ENCODE data around the gene ZSCAN12. TPM values are rescaled to one million over a fixed set of nuclear protein-coding genes. Genes with fewer than 3 reads are reported as not detected.

ZSCAN12 gene
- total and polyA plus RNA-seq, 2 experiments from 2014 or later = 2.0 to 7.3 TPM

DNA sequence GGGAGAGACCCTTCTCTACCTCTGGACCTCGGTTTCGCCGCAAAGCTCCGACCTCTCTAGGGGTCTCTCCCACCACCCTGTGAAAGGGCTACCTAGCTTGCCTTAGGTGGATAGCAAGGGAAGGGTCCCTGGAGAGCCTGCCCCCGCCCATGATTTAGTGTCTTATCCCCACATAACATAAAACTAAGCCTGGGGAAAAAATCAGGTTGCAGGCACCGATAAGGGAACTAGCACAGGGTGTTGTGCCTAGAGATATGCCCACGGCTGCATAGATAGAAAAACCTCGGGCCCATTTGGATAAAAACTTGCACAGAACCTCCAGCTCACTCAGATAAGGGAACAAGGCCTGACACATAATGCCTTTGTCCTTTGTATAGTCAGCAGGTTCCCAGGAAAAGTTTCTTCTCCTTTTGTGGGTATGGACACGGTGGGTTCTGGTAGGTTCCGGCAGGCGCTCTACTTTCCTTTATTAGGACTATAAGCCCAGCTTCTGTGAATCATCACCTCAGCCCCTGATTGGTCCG is 64.4 kb downstream of the ZSCAN12 start:
- H3K9me2 ChIP-seq (ENCODE audit: insufficient read depth) = no peaks in the 10 kb centered on the region
- 0 out of 2 replicates have a peak, but pooled peaks cover 4% of the 10 kb centered on the region for H3K79me2 ChIP-seq (replicated peaks; ENCODE audit: insufficient read depth)
- peak overlapping the region; percentile 69 for H3K4me2 ChIP-seq
- H3K27ac ChIP-seq (ENCODE audit: low read depth) = peak overlapping the region; percentile 90
- Mint-ChIP-seq H3K9me3 (no peaks in the 10 kb centered on the region), H3K4me3 (no peak overlapping the region), H3K27ac (no peak overlapping the region), H3K4me1 (peaks cover 9% of the 10 kb centered on the region), H3K36me3 (ENCODE audit: low read depth) (no peaks in the 10 kb centered on the region; the same call in 2 of the 3 replicates), H3K27me3 (ENCODE audit: insufficient read depth, low read depth, poor library complexity) (no peaks in the 10 kb centered on the region)
- TF ChIP-seq, protein P1, sequence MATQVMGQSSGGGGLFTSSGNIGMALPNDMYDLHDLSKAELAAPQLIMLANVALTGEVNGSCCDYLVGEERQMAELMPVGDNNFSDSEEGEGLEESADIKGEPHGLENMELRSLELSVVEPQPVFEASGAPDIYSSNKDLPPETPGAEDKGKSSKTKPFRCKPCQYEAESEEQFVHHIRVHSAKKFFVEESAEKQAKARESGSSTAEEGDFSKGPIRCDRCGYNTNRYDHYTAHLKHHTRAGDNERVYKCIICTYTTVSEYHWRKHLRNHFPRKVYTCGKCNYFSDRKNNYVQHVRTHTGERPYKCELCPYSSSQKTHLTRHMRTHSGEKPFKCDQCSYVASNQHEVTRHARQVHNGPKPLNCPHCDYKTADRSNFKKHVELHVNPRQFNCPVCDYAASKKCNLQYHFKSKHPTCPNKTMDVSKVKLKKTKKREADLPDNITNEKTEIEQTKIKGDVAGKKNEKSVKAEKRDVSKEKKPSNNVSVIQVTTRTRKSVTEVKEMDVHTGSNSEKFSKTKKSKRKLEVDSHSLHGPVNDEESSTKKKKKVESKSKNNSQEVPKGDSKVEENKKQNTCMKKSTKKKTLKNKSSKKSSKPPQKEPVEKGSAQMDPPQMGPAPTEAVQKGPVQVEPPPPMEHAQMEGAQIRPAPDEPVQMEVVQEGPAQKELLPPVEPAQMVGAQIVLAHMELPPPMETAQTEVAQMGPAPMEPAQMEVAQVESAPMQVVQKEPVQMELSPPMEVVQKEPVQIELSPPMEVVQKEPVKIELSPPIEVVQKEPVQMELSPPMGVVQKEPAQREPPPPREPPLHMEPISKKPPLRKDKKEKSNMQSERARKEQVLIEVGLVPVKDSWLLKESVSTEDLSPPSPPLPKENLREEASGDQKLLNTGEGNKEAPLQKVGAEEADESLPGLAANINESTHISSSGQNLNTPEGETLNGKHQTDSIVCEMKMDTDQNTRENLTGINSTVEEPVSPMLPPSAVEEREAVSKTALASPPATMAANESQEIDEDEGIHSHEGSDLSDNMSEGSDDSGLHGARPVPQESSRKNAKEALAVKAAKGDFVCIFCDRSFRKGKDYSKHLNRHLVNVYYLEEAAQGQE (IDR thresholded peaks at IDR 0.05; ENCODE audit: unreplicated experiment) = no peak
- TF ChIP-seq POLR2AphosphoS5 (IDR thresholded peaks at IDR 0.05; ENCODE audit: low read depth) = no peak
- TF ChIP-seq JUNB (IDR thresholded peaks at IDR 0.05; ENCODE audit: unreplicated experiment) = no peak
- TF ChIP-seq NANOG (IDR thresholded peaks at IDR 0.05; ENCODE audit: borderline replicate concordance) = no peak
- TF ChIP-seq, protein P2, sequence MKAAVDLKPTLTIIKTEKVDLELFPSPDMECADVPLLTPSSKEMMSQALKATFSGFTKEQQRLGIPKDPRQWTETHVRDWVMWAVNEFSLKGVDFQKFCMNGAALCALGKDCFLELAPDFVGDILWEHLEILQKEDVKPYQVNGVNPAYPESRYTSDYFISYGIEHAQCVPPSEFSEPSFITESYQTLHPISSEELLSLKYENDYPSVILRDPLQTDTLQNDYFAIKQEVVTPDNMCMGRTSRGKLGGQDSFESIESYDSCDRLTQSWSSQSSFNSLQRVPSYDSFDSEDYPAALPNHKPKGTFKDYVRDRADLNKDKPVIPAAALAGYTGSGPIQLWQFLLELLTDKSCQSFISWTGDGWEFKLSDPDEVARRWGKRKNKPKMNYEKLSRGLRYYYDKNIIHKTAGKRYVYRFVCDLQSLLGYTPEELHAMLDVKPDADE (IDR thresholded peaks at IDR 0.05) = no peak
- TF ChIP-seq EZH2phosphoT487 (IDR thresholded peaks at IDR 0.05; ENCODE audit: unreplicated experiment) = no peak
- TF ChIP-seq STAT1 (IDR thresholded peaks at IDR 0.05; ENCODE audit: unreplicated experiment) = no peak
- no peak for TF ChIP-seq CREB1 (CRISPR knock-in tag; IDR thresholded peaks at IDR 0.05; ENCODE audit: low read depth)
- TF ChIP-seq EZH2 (IDR thresholded peaks at IDR 0.05; ENCODE audit: low read depth, unreplicated experiment) = no peak
- no peak for TF ChIP-seq ZNF114 (CRISPR knock-in tag; IDR thresholded peaks at IDR 0.05)
- TF ChIP-seq, protein P3, sequence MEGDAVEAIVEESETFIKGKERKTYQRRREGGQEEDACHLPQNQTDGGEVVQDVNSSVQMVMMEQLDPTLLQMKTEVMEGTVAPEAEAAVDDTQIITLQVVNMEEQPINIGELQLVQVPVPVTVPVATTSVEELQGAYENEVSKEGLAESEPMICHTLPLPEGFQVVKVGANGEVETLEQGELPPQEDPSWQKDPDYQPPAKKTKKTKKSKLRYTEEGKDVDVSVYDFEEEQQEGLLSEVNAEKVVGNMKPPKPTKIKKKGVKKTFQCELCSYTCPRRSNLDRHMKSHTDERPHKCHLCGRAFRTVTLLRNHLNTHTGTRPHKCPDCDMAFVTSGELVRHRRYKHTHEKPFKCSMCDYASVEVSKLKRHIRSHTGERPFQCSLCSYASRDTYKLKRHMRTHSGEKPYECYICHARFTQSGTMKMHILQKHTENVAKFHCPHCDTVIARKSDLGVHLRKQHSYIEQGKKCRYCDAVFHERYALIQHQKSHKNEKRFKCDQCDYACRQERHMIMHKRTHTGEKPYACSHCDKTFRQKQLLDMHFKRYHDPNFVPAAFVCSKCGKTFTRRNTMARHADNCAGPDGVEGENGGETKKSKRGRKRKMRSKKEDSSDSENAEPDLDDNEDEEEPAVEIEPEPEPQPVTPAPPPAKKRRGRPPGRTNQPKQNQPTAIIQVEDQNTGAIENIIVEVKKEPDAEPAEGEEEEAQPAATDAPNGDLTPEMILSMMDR (conservative IDR thresholded peaks at IDR 0.05; ENCODE audit: low read depth in 2 of 2) = no peak
- TF ChIP-seq, protein P4, sequence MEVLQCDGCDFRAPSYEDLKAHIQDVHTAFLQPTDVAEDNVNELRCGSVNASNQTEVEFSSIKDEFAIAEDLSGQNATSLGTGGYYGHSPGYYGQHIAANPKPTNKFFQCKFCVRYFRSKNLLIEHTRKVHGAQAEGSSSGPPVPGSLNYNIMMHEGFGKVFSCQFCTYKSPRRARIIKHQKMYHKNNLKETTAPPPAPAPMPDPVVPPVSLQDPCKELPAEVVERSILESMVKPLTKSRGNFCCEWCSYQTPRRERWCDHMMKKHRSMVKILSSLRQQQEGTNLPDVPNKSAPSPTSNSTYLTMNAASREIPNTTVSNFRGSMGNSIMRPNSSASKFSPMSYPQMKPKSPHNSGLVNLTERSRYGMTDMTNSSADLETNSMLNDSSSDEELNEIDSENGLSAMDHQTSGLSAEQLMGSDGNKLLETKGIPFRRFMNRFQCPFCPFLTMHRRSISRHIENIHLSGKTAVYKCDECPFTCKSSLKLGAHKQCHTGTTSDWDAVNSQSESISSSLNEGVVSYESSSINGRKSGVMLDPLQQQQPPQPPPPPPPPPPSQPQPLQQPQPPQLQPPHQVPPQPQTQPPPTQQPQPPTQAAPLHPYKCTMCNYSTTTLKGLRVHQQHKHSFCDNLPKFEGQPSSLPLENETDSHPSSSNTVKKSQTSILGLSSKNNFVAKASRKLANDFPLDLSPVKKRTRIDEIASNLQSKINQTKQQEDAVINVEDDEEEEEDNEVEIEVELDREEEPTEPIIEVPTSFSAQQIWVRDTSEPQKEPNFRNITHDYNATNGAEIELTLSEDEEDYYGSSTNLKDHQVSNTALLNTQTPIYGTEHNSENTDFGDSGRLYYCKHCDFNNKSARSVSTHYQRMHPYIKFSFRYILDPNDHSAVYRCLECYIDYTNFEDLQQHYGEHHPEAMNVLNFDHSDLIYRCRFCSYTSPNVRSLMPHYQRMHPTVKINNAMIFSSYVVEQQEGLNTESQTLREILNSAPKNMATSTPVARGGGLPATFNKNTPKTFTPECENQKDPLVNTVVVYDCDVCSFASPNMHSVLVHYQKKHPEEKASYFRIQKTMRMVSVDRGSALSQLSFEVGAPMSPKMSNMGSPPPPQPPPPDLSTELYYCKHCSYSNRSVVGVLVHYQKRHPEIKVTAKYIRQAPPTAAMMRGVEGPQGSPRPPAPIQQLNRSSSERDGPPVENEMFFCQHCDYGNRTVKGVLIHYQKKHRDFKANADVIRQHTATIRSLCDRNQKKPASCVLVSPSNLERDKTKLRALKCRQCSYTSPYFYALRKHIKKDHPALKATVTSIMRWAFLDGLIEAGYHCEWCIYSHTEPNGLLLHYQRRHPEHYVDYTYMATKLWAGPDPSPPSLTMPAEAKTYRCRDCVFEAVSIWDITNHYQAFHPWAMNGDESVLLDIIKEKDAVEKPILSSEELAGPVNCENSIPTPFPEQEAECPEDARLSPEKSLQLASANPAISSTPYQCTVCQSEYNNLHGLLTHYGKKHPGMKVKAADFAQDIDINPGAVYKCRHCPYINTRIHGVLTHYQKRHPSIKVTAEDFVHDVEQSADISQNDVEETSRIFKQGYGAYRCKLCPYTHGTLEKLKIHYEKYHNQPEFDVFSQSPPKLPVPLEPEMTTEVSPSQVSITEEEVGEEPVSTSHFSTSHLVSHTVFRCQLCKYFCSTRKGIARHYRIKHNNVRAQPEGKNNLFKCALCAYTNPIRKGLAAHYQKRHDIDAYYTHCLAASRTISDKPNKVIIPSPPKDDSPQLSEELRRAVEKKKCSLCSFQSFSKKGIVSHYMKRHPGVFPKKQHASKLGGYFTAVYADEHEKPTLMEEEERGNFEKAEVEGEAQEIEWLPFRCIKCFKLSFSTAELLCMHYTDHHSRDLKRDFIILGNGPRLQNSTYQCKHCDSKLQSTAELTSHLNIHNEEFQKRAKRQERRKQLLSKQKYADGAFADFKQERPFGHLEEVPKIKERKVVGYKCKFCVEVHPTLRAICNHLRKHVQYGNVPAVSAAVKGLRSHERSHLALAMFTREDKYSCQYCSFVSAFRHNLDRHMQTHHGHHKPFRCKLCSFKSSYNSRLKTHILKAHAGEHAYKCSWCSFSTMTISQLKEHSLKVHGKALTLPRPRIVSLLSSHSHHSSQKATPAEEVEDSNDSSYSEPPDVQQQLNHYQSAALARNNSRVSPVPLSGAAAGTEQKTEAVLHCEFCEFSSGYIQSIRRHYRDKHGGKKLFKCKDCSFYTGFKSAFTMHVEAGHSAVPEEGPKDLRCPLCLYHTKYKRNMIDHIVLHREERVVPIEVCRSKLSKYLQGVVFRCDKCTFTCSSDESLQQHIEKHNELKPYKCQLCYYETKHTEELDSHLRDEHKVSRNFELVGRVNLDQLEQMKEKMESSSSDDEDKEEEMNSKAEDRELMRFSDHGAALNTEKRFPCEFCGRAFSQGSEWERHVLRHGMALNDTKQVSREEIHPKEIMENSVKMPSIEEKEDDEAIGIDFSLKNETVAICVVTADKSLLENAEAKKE (CRISPR knock-in tag; IDR thresholded peaks at IDR 0.05) = no peak
- no peak for TF ChIP-seq ZNF331 (CRISPR knock-in tag; IDR thresholded peaks at IDR 0.05; ENCODE audit: low read depth)
- ATAC-seq = peak; percentile 4
- H4K20me1 ChIP-seq (replicated peaks; ENCODE audit: insufficient read depth) = no peaks in the 10 kb centered on the region
- H3K27me3 ChIP-seq (ENCODE audit: insufficient read depth) = no peaks in the 10 kb centered on the region
- H3K4me1 ChIP-seq (ENCODE audit: insufficient read depth) = peaks cover 9% of the 10 kb centered on the region
- peaks cover 3% of the 10 kb centered on the region; the same call in 1 of the 2 replicates for H3F3A ChIP-seq (replicated peaks; ENCODE audit: low read depth)
- no peak overlapping the region for H2AFZ ChIP-seq
- no peaks in the 10 kb centered on the region for H3K36me3 ChIP-seq (ENCODE audit: insufficient read depth)
- DNase-seq (ENCODE audit: low spot score) = no peak
- peak overlapping the region; percentile 73 for H3K4me3 ChIP-seq

Data from GM23338 (cell line).